ENCODE results near the gene MUTYH.
A peak's percentile ranks its signal among the peaks of the same experiment; 100 is the strongest.

The MUTYH gene

DNA sequence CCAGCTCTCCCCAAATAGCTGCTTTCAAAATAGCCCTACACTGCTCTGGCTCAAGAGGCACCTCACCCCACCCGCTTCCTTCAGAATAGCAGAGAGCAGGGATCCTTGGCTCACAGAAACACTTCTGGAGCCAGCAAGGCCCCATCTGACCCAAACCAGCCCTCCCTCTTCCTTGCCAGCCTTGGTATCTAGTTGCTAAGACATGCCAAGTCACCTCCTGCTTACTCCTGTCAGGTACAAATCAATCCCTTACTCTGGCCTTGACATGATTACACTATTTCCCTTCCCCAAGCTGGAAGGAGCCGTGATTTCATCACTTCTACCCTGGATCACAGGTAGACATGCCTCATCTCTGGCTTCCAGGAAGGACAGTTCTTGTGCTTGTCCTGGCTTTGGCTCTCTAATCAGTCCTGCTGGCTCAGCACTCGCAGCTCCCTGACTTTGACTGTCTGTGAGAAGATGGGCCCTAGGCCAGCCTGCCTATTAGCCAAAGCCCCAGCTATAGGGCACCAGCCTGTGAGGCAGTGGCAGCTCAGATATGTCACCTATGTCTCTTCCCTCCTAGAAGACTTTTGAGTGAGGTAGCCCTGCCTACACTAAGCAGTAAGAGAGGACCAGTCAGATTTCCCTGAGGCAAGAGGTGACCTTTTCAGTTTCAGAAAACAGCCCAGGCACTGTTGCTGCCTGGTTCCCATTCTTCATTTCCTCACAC, 8.9 kb upstream of the MUTYH start:
- DNase-seq (ENCODE audit: low spot score) = no peak

DNA sequence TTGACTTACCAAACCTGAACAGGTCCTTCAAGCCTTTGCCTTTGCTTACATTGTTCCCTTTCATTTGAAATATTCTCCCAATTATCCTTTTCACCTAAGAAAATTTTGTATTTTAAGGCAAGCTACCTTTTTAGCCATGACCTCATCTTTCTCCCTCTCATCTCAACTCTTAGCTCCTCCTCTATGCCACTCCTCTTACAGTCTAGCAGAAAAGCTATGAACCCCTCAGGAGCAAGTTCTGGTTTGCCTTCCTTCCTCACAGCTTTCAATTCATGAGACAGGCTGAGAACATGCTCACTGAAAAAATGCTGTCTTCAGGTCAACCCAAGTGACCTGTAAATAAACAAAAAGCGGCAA, 8.3 kb upstream of the MUTYH start:
- DNase-seq (ENCODE audit: low spot score) = no peak

DNA sequence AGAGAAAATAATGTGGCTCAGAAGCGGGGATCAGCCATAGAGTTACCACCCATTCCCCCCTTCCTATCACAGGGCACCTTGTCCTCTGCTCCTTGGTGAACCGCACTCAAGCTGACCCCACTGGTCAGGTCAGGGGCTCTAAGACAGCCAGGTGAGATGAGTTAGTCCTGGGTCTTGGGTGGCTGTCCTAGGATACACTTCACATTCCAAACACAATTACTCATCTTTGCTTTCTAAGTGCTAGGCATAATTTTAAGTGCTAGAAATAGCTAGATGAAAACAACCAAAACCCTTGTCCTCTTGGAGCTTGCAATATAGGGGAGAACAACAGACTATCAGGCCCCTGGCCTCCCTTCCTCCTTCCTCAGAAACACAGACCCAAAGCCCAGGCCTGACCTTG, 7.8 kb upstream of the MUTYH start:
- no peak for DNase-seq (ENCODE audit: low spot score)

DNA sequence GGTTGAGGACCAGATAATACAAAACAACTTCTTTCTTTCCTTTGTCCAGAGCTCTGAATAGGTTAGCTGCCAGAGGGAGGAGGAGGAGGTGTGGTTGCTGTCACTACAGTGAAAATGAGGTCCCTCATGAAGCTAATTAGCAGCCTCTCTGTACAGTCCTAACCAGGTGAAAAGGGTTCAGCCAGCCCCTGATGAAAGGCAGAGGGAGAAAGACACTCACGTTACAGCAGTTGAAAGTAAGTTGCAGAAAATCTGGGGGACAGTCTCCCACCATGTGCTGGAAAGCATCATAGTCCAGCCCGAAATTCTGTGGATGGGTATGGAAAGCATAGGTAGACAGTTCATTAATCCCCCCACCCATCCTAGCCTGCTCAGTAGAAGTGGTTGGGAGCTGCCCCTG, 6.2 kb upstream of the MUTYH start:
- no peak for DNase-seq (ENCODE audit: low spot score)

DNA sequence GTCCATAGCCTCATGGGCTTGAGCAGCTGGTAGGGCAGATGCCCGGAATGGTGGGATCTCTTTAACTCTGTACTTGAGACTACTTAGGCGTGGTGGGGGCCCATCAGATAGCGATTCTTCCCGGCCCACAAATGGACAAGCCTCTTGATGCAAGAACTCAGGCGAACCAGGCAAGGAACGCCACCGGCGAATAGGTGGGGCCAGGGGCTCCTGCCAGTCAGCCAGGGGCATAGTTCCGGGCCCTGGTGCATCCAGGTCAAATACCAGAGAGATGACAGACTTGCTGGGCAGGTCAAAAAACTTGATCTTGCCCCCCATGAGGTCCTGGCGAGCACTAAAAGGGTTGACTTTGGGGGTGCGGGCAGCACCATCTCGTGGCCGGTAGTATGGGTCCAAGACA, 4.8 kb upstream of the MUTYH start:
- DNase-seq (ENCODE audit: low spot score) = no peak

DNA sequence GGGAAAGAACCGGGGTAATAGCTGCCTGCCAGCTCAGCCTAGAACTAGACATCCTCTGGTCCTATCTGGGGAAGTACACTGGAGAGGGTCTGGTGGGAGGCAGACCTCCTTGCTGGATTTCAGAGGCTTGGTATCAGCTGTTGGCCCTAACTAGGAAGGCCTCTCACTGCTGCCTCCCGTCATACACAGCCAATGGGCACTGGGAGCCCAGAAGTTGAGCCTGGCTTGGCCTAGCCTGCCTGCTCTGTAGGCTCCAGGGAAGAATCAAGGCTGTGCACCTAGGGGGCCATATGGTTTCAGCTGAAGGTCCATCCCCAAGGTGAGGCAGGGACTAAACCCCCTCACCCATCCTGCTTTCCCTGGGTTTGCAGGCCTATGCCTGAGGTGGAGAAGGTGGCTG, 4.3 kb upstream of the MUTYH start:
- no peak for DNase-seq (ENCODE audit: low spot score)

DNA sequence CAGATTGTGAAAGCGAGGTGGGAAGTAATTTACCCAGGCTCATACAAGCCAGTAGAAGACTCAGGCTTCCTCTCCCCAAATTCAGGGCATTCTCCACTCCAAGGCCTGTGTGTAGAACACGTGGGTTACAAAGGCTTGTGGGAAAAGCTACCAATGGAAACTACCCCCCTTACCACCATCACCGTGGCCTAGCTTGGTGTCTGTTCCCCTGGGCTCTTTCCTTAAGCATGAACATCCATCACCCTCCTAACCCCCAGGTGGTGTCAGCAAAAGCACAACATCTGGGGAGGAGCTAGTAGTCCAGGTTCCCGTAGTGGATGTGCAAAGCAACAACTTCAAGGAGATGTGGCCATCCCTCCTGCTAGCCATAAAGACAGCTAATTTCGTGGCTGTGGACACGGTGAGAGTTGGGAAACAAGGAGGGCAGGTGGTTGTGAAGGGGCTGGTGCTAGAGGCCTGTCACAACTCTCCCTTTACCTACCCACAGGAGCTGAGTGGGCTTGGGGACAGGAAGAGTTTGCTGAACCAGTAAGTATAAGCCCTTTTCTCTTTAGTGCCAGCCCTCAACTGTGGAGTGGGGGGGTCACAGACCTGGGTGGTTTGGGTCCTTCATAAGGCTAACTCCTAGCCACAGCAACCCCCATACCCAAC, 701 bp upstream of the MUTYH start:
- no peak for DNase-seq (ENCODE audit: low spot score)

DNA sequence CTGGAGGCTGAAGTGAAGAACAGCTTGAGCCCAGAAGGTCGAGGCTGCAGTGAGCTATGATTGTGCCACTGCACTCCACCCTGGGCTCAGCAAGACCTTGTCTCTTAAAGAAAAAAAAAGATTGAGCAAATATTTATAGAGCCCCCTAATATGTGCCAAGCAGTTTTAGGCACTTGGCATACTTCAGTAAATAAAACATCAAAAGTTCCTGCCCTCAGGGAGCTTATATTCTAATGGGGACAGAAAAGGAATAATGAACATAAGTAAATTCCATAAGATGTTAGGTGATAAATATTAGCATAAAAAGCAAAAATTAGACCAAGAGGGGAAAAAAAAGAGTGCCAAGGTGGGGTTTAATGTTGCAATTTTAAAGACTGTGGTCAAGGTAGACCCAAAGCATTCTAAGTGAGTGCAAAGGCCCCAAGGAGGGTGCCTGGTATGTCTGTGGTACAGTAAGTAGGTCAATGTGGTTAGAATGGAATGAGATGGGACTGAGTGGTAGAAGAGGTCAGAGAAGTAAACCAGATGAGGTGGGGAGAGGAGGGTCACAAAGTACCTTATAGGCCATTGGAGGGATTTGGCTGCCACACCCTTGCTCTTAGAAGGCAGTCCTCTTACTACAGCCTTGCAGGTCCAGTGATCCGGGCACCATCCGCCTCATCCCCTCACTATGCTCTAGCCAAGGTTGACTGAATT, 2.5 kb downstream of the MUTYH start:
- peak; percentile 41 for DNase-seq (ENCODE audit: low spot score)

DNA sequence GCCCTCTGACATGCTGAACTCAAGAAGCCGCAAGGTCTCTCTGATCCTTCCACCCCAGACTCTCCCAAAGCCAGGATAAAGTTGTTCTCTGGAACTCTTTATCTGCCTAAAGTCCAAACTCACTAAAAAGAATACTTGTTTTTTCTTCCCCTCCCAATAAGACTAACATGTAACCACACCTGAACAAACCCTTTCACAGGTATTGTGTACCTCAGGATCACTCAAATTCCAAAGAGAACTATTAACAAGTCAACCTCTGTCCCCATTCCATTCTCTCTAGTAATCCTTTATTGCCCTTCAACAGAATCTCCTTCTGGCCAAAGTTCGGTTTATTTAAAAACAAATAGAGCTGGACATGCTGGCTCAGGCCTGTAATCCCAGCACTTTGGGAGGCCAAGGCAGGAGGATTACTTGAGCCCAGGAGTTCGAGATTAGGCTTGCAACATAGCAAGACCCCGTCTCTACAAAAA, 4.3 kb downstream of the MUTYH start:
- DNase-seq (ENCODE audit: low spot score) = peak; percentile 73

DNA sequence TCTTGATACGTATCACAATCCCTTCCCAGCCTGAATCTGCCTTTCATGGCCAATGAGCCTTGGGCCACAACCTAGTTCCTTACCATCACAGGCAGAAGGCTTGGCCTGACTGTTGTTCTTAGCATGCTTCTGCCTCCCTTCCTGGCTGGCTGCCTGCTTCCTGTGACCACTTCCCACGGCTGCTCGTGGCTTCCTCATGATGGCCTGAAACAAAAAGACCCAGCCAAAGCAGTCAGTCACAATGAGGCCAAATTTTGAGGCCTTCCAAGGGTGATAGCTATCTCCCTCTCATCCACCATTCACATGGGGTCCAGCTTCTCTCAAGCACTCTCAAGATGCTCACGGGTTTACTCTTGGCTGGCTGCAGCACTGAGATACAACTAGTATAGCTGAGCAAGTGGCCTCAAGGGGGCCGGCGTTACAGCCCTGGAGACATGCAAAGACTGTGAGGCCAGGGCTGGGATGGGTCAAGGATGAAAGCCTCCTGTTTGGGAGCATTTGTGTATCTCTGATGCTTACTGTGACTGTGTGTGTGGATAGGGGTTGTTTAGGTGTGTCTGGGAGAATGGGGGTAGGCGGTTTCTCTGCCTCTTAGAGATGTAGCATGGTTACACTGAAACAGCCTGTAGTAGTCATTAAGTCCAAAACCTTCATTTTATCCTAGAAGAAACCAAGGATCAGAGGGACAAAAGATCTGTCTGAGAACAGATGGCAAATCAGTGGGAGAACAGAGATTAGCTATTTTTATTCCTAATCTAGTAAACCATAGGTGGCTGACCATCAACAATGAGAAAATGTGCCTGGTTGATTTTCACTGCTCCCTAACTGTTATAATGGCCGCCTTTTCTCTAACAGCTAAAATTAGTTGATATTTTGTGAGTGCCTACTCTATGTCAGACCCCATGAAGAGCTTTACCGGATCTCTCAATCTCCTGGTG, 5.7 kb downstream of the MUTYH start:
- DNase-seq (ENCODE audit: low spot score) = no peak

DNA sequence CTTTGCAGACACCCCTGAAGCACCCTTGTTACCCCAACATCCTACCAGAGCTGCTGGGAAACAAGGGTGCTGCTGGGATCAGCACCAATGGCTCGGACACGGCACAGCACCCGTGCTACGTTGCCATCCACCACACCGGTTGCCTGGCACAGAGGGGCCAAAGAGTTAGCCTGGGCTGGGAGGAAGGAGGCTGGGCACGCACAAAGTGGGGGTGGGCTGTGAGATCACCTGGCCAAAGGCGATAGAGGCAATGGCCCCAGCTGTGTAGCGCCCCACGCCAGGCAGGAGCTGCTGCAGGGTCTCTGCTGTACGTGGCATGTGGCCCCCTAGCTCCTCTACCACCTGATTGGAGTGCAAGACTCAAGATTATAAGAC, 7.9 kb downstream of the MUTYH start:
- DNase-seq (ENCODE audit: low spot score) = no peak

DNA sequence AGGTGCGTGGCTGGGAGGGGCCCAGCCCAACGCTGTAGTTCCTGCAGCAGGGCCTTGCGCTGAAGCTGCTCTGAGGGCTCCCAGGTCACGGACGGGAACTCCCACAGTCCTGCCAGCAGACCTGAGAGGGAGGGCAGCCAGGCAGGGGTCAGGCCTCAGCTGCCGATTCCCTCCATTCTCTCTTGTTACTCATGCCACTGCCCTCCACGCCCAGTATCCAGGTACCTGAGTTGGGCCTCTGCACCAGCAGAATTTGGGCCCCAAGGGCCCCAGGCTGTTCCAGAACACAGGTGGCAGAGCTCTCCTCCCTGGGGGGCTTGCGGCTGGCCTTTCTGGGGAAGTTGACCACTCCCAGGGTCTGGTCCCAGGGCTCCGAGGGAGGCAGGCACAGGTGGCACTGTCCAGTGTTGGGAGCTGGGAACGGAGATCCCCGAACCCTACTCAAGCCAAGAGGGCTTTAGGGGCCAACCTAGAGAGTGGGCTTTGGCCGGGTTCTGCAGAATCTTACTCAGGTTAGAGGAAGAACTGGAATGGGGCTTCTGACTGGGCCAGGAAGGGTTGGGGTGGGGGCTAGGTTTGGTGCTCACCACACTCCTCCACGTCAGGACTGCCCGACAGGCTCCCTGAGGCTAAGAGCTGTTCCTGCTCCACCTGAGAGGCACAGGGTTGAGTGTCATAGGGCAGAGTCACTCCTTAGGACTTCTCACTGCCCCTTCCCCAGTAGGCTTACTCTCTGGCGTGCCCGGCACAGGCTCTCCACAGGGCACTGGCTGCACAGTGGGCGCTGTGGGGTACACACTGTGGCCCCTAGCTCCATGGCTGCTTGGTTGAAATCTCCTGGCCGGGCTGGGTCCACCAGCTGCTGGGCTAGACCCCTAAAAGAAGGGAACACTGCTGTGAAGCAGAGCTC, 8.5 kb downstream of the MUTYH start:
- DNase-seq (ENCODE audit: low spot score) = no peak

DNA sequence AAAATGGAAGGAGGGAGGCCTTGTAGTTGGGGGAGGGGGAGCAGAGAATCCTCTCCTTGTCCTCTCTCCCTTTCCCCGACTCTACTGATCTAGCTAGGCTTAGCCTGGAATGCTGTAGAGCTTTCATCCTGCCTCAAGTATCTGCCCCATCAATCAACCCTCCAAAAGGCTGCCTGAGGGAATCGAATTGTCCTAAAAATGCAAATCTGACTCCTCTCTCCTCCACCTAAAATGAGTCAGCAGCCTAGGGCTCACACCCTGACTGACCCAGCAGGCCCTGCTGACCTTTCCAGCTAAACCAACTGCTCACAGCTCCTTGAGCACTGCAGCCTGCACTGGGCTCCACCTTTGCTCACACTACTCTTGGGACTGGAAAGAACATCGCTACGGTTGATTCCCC, 10.8 kb downstream of the MUTYH start:
- DNase-seq (ENCODE audit: low spot score) = no peak

DNA sequence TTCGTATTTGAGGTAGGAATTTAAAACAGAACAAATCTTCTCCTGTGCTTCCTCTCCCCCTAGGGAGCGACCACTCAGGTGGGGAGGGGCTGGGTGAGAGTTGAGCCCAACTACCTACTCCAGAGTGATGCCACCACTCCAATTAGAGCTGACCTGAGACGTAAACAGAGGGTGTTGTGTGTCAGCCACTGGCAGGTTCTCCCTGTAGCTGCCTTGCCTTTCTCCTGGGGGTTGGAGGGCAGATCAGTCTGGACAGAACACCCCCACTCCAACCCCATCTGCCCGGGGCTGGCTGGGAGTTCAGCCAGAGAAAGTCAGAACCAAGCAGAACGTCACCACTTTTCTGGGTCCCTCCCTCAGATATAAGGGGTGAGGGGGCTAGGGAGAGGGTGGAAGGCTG, 11.6 kb downstream of the MUTYH start:
- DNase-seq (ENCODE audit: low spot score) = no peak

DNA sequence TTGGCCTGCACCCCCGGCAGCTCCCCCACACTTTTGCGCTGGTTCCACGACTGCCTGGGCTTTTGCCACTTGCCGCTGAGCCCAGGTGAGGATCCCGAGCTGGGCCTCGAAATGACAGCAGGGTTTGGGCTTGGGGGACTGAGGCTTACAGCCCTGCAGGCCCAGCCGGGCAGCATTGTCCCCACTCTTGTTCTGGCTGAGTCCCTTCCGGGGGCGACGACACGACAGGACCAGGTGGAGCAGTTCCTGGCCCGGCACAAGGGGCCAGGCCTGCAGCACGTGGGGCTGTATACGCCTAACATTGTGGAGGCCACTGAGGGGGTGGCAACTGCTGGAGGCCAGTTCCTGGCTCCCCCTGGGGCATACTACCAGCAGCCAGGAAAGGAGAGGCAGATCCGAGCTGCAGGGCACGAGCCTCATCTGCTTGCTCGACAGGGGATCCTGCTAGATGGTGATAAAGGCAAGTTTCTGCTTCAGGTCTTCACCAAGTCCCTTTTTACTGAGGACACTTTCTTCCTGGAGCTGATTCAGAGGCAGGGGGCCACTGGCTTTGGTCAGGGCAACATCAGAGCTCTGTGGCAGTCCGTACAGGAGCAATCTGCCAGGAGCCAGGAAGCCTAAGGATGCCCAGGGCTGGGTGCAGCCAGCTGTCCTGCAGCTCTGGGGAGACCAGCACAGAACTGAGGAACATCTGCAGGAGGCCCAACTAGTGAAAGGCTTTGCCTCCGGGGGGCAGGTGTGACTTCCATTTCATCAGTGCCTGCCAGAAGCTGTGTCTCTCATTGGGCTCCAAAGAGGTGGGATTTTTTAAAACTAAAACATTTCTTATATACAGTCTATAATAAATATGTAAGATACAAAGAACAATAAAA, 12.4 kb downstream of the MUTYH start:
- DNase-seq (ENCODE audit: low spot score) = peak; percentile 33

DNA sequence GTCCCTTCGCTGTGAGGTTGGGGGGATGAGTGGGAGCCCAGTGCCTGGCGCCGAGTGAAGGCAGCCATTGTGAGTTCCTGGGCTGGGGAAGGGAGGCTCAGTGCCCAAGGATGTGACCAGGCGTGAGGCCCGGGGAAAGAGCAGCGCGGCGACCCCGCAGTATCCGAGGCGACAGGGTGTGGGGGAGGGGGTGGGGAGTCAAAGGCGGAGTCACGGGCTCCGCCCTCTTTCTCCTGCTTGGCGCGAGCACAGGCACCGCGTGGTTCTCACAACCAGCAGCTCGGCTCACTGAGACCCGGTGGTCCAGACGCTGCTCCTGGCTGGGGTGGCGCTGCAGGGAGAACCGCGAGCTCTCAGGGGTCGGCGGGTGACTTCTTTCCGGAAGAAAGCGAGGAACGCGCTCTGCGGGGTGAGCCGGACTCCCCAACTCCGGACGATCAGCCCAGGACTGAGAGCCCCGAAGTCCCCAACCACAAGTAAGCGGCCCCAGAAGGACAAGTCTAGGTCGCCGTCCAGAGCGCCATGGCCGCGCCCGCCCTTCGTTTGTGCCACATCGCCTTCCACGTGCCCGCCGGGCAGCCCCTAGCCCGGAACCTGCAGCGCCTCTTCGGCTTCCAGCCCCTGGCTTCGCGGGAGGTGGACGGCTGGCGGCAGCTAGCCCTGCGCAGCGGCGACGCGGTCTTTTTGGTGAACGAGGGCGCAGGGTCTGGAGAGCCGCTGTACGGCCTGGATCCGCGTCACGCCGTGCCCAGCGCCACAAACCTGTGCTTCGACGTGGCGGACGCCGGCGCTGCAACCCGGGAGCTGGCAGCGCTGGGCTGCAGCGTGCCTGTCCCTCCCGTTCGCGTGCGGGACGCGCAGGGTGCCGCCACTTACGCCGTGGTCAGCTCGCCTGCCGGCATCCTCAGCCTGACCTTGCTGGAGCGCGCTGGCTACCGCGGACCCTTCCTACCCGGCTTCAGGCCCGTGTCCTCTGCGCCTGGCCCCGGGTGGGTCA, 13.3 kb downstream of the MUTYH start, which contains the start of gene HPDL:
Gene HPDL, plus strand, starts transcription at position 269 of the 997 bp plus-strand sequence. Its CDS starts 254 bp downstream, at position 523.
- peak; percentile 80 for DNase-seq (ENCODE audit: low spot score)

DNA sequence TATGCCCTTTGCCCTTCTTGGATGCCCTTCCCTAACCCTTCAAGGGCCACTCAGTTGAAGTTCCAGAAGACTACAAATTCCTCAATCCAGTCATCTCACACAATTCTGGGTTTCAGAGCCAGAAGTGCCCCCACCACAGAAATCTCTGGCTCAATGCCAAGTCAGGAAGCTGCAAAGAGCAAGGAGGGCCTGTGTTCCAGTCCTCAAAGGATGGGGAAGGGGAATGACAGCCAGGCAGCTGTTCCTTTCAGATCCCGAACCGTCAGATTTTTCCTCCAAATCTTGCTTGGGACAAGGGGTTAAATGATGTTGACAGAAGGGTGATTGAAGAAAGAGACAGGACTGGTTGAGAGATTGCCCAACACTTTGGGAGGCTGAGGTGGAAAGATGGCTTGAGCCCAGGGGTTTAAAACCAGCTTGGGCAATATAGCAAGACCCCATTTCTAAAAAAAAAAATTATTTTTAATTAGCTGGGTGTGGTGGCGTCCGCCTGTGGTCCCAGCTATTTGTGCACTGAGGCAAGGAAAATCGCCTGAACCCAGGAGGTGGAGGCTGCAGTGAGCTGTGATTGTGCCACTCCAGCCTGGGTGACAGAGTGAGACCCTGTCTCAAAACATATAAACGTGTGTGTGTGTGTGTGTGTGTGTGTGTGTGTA, 14.3 kb downstream of the MUTYH start:
- no peak for DNase-seq (ENCODE audit: low spot score)

DNA sequence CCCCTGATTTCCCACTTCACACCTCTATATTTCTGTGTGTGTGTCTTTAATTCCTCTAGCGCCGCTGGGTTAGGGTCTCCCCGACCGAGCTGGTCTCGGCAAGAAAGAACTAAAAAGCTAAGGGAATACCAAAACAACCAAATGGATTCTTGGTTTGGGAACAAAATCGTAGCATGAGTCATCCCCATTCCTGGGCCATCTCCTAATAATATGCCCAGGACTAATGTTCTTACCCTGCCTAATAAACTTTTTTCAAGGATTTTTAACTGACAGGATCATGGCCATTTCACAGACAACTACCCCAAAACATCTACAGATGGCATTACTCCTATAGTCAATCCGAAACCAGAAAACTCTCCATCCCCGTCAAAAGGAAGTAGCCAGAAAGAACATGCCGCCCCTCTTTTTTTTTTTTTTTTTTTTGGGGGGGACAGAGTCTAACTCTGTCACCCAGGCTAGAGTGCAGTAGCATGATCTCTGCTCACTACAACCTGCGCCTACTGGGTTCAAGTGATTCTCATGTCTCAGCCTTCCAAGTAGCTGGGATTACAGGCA, 17.7 kb downstream of the MUTYH start:
- no peak for DNase-seq (ENCODE audit: low spot score)
